B cell (primary cell): ENCODE results near the gene CCDC146.

ENCODE experiments used
- CTCF ChIP-seq: fragments of 200-600 bp; IDR thresholded peaks from one replicate; pipeline ENCODE4 v1.8.0; 2022; ENCODE audit warnings: antibody characterized with exemption, mild to moderate bottlenecking
- EZH2 ChIP-seq: IDR thresholded peaks from 2 replicates; pipeline ENCODE4 v1.6.1; 2012; ENCODE audit warnings: borderline replicate concordance, low read depth, mild to moderate bottlenecking, moderate library complexity, low read length; ENCODE audit not compliant: insufficient read depth, poor library complexity, severe bottlenecking

DNA sequence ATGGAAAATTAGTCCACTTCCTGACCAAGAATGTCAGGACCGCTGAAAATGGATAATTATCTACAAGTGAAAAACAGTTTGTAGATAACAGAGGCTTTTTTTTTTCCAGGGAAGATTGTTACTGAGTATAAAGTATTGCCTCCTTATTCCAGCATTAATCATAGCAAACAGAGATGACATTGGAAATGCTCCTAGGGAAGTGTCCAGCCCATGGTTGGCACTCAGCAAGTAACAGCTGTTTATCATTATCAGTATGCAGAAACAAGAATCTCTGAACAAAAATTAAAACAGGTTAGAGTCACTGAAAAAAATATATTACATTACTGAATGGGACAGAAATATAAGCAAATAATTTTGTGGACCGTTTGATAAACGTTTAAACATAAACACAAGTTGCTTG lies 62.6 kb downstream of the CCDC146 start:
- TF ChIP-seq CTCF = no peak
- TF ChIP-seq EZH2 = no peak
